NCI-H69 (cell line): ENCODE data around the gene CREB1.
"Not testable (repeated sequence)": the region's sequence is repeated elsewhere in the genome, so short reads cannot be mapped to it uniquely, and the experiment has no call there.

Source experiments
- DNase-seq: peaks from one replicate; lab custom pipeline; 2025; lab: John Stamatoyannopoulos, UW

Gene CREB1

GRCh38 chr2:207617011-207617671, 87.4 kb downstream of the CREB1 start:
- peak; percentile 69 for DNase-seq

GRCh38 chr2:207619764-207620203, 90.0 kb downstream of the CREB1 start:
- peak; percentile 6 for DNase-seq

GRCh38 chr2:207621501-207622039, 91.8 kb downstream of the CREB1 start:
- no peak for DNase-seq

GRCh38 chr2:207624185-207625013, 94.6 kb downstream of the CREB1 start:
- DNase-seq: peak; percentile 65

- DNase-seq: peak; percentile 93
Observed at GRCh38 chr2:207625014-207625907, 95.5 kb downstream of the CREB1 start, which contains the start of gene METTL21A. Gene METTL21A, minus strand, starts transcription at chr2:207625394. Its CDS starts 1,019 bp downstream, at chr2:207624375.

- DNase-seq: peak; percentile 43
Observed at GRCh38 chr2:207629553-207629952, 99.8 kb downstream of the CREB1 start.

- DNase-seq: peak; percentile 61
Observed at GRCh38 chr2:207630491-207630890, 100.7 kb downstream of the CREB1 start.

GRCh38 chr2:207632575-207633493, 103.1 kb downstream of the CREB1 start:
- no peak for DNase-seq

GRCh38 chr2:207633686-207634085, 103.9 kb downstream of the CREB1 start:
- no peak for DNase-seq

- no peak for DNase-seq
Observed at GRCh38 chr2:207635468-207636200, 105.9 kb downstream of the CREB1 start.

- not testable (repeated sequence) for DNase-seq
Observed at GRCh38 chr2:207639288-207639687, 109.5 kb downstream of the CREB1 start.

GRCh38 chr2:207640160-207640559, 110.4 kb downstream of the CREB1 start:
- no peak for DNase-seq

GRCh38 chr2:207640661-207641060, 110.9 kb downstream of the CREB1 start:
- DNase-seq: peak; percentile 8

- DNase-seq: no peak
Observed at GRCh38 chr2:207643892-207644291, 114.1 kb downstream of the CREB1 start.

- not testable (repeated sequence) for DNase-seq
Observed at GRCh38 chr2:207646582-207646981, 116.8 kb downstream of the CREB1 start.
